SK-N-SH (cell line): Measurements from ENCODE around the gene SHB. TPM values are rescaled to one million over a fixed set of nuclear protein-coding genes. Genes with fewer than 3 reads are reported as not detected.

Experiments used
- CTCF ChIA-PET: fragments of 300-600, 350-600 bp; formaldehyde crosslinking; extraction: SDS; loops from one replicate; lab custom pipeline; 2021; lab: Yijun Ruan, JAX
- POLR2A ChIA-PET: fragments of 350-600 bp; sonication (Branson Sonifier 250); formaldehyde crosslinking; extraction: SDS; loops from one replicate; lab custom pipeline; 2020; ENCODE audit warnings: antibody characterized with exemption, inconsistent platforms; lab: Yijun Ruan, JAX
- DNase-seq: peaks from one replicate; pipeline ENCODE4 v3.0.0; 2012
- H2AFZ ChIP-seq: fragments of 200-600 bp; sonication (generic); 2 replicates; pipeline ENCODE4 v1.8.1; 2016; ENCODE audit warnings: antibody characterized with exemption, mild to moderate bottlenecking, low read depth
- H3F3A ChIP-seq: fragments of 200-600 bp; sonication (generic); replicated peaks from 2 replicates; pipeline ENCODE3; 2016; ENCODE audit warnings: antibody characterized with exemption, mild to moderate bottlenecking; ENCODE audit not compliant: insufficient read depth
- H3K27ac ChIP-seq, 2 experiments: fragments of 200-500 bp in 1 of 2; fragments of 200-600 bp in 1 of 2; sonication (Bioruptor generic) in 1 of 2; sonication (generic), shearing (Covaris generic) in 1 of 2; 2 replicates each; pipeline versions ENCODE4 v1.5.1 to v1.6.1; 2014 to 2016; ENCODE audit warnings: low read depth in 2 of 2, inconsistent platforms in 1 of 2, low read length in 1 of 2, mild to moderate bottlenecking in 1 of 2, mixed read lengths in 1 of 2
- H3K27me3 ChIP-seq: fragments of 200-600 bp; sonication (generic), shearing (Covaris generic); 2 replicates; pipeline ENCODE4 v1.6.1; 2016; ENCODE audit warnings: mixed run types; ENCODE audit not compliant: insufficient read depth
- H3K36me3 ChIP-seq, 2 experiments: fragments of 200-500 bp in 1 of 2; fragments of 200-600 bp in 1 of 2; sonication (Bioruptor generic) in 1 of 2; sonication (generic) in 1 of 2; replicated peaks in 1 of 2; 2 replicates each; pipeline versions ENCODE3 to v1.5.1; 2014 to 2016; ENCODE audit warnings: low read length in 1 of 2, mild to moderate bottlenecking in 1 of 2; ENCODE audit not compliant: insufficient read depth in 2 of 2, control insufficient read depth in 1 of 2
- H3K4me1 ChIP-seq, 2 experiments: fragments of 200-500 bp in 1 of 2; fragments of 200-600 bp in 1 of 2; sonication (Bioruptor generic) in 1 of 2; sonication (generic), shearing (Covaris generic) in 1 of 2; 2 replicates each; pipeline versions ENCODE4 v1.5.1 to v1.6.1; 2014 to 2016; ENCODE audit warnings: low read depth in 1 of 2, low read length in 1 of 2, mixed run types in 1 of 2; ENCODE audit not compliant: insufficient read depth in 2 of 2, control insufficient read depth in 1 of 2
- H3K4me2 ChIP-seq: fragments of 200-600 bp; sonication (generic), shearing (Covaris generic); 2 replicates; pipeline ENCODE4 v1.6.1; 2017; ENCODE audit warnings: mixed run types
- H3K4me3 ChIP-seq, 2 experiments: fragments of 200-500 bp in 1 of 2; fragments of 200-600 bp in 1 of 2; sonication (Bioruptor generic) in 1 of 2; sonication (generic), shearing (Covaris generic) in 1 of 2; 2 replicates each; pipeline versions ENCODE4 v1.5.1 to v1.8.1; 2014 to 2016; ENCODE audit warnings: low read depth in 2 of 2, inconsistent platforms in 1 of 2, low read length in 1 of 2, mild to moderate bottlenecking in 1 of 2, mixed read lengths in 1 of 2, moderate library complexity in 1 of 2
- H3K79me2 ChIP-seq: fragments of 200-600 bp; sonication (generic); 2 replicates; pipeline ENCODE4 v1.8.1; 2017; ENCODE audit warnings: mild to moderate bottlenecking; ENCODE audit not compliant: insufficient read depth
- H3K9ac ChIP-seq: fragments of 200-600 bp; sonication (generic); 2 replicates; pipeline ENCODE4 v1.6.1; 2017; ENCODE audit warnings: mixed run types
- H3K9me2 ChIP-seq: fragments of 200-600 bp; sonication (generic); 2 replicates; pipeline ENCODE4 v1.6.1; 2017; ENCODE audit warnings: mixed run types
- H3K9me3 ChIP-seq: fragments of 200-600 bp; sonication (generic); 2 replicates; pipeline ENCODE4 v1.6.1; 2017; ENCODE audit warnings: mixed run types, mild to moderate bottlenecking, moderate library complexity
- H4K20me1 ChIP-seq: fragments of 200-600 bp; sonication (generic); 2 replicates; pipeline ENCODE4 v1.6.1; 2017; ENCODE audit warnings: mild to moderate bottlenecking, mixed run types; ENCODE audit not compliant: insufficient read depth
- CTCF ChIP-seq: fragments of 200-600 bp; sonication (generic); IDR thresholded peaks from 2 replicates; pipeline ENCODE4 v1.6.1; 2017; ENCODE audit warnings: antibody characterized with exemption, mild to moderate bottlenecking, moderate library complexity
- EP300 ChIP-seq, 2 experiments: IDR thresholded peaks; 2 replicates each; pipeline versions ENCODE4 v1.4.0 to v1.6.1; 2012; ENCODE audit warnings: borderline replicate concordance in 1 of 2, low read depth in 1 of 2, low read length in 1 of 2
- FOXJ3 ChIP-seq: sonication (generic); formaldehyde crosslinking; IDR thresholded peaks from 2 replicates; pipeline ENCODE4 v1.5.1; 2020; ENCODE audit warnings: mild to moderate bottlenecking, missing genetic modification reagents
- FOXM1 ChIP-seq: IDR thresholded peaks from 2 replicates; pipeline ENCODE4 v1.4.0; 2012; ENCODE audit warnings: low read depth, mild to moderate bottlenecking
- JUND ChIP-seq: IDR thresholded peaks from 2 replicates; pipeline ENCODE4 v1.4.0; 2012
- MAX ChIP-seq: IDR thresholded peaks from 2 replicates; pipeline ENCODE4 v1.4.0; 2012; ENCODE audit warnings: low read depth
- RAD21 ChIP-seq: IDR thresholded peaks from 2 replicates; pipeline ENCODE4 v1.6.1; 2012; ENCODE audit warnings: mild to moderate bottlenecking, low read length
- REST ChIP-seq: IDR thresholded peaks from 2 replicates; pipeline ENCODE4 v1.6.1; 2012; ENCODE audit warnings: mild to moderate bottlenecking, low read depth, low read length, moderate library complexity
- RXRA ChIP-seq: IDR thresholded peaks from 2 replicates; pipeline ENCODE4 v1.4.0; 2012; ENCODE audit warnings: low read depth, mild to moderate bottlenecking, borderline replicate concordance
- SMC3 ChIP-seq: IDR thresholded peaks from 2 replicates; pipeline ENCODE4 v1.6.1; 2012; ENCODE audit warnings: low read depth, low read length, improper control_type of control experiment
- YY1 ChIP-seq: IDR thresholded peaks from 2 replicates; pipeline ENCODE4 v1.4.0; 2012; ENCODE audit warnings: low read depth, mild to moderate bottlenecking
- WGBS: methylation state at CpG from one replicate; pipeline ENCODE4 v1.1.6; 2017; ENCODE audit warnings: low lambda C conversion rate; 5-methylcytosine and 5-hydroxymethylcytosine counted together
- polyA plus RNA-seq, 3 experiments: library from polyadenylated mRNA; depleted of rRNA; stranded (reverse); fragments of >200 nt; gene quantifications; 2 replicates each; pipeline ENCODE4 v1.2.3, GENCODE V29; 2012

The SHB gene
- polyA plus RNA-seq, 1 of the 3 experiments (the other 2 are of a cell fraction): 26.0 TPM

GRCh38 chr9:38004809-38005560, 64.0 kb downstream of the SHB start (continued):
- no peak for TF ChIP-seq CTCF
- no peak for TF ChIP-seq YY1
- TF ChIP-seq FOXM1: no peak
- no peak for TF ChIP-seq REST

GRCh38 chr9:38003946-38004808, 64.8 kb downstream of the SHB start:
- no peaks in the 10 kb centered on the region for H3K9me3 ChIP-seq
- H3K4me3 ChIP-seq: no peak overlapping the region
- H3K4me1 ChIP-seq: peaks cover 38 to 59% of the 10 kb centered on the region in 2 experiments
- H3K9ac ChIP-seq: no peak overlapping the region
- H3K36me3 ChIP-seq: peaks cover 6 to 15% of the 10 kb centered on the region in 2 experiments
- peaks cover 99% of the 10 kb centered on the region for H3K79me2 ChIP-seq
- no peaks in the 10 kb centered on the region for H3K9me2 ChIP-seq
- ChIA-PET POLR2A (no interaction called here), CTCF (interaction anchor here (1.2 to 2.2 kb wide), 2 partner anchors 13 to 396 kb away, joined by 4 to 8 read pairs; no protein-coding TSS in a partner anchor)
- no peak overlapping the region; a peak in 1 of 4 replicates for H3K27ac ChIP-seq
- peaks cover 11% of the 10 kb centered on the region for H3F3A ChIP-seq
- 95% methylated on average over 14 of the region's 17 CpGs for WGBS
- peaks cover 12% of the 10 kb centered on the region; the same call in 1 of the 2 replicates for H4K20me1 ChIP-seq
- no peaks in the 10 kb centered on the region for H3K27me3 ChIP-seq
- no peak for DNase-seq
- no peak overlapping the region for H2AFZ ChIP-seq
- TF ChIP-seq EP300 (IDR thresholded peaks at IDR 0.05; ENCODE audit: borderline replicate concordance in 1 of 2, low read depth in 1 of 2, low read length in 1 of 2) (no peak), JUND (no peak), SMC3 (no peak), RXRA (no peak), RAD21 (no peak), MAX (no peak), FOXJ3 (no peak)
- H3K4me2 ChIP-seq: no peak overlapping the region
